Forelimb muscle (tissue), 1 donor: ENCODE measurements around the gene IPCEF1. TPM values are rescaled to one million over a fixed set of nuclear protein-coding genes. Genes with fewer than 3 reads are reported as not detected.
"Not testable (repeated sequence)": the region's sequence is repeated elsewhere in the genome, so short reads cannot be mapped to it uniquely, and the experiment has no call there.

ENCODE experiments used
- DNase-seq: peaks from one replicate; pipeline ENCODE4 v3.0.0-alpha.2; 2013; ENCODE audit warnings: low read depth
- polyA plus RNA-seq: library from polyadenylated mRNA; unstranded; fragments of 120-200 nt; gene quantifications from one replicate; pipeline ENCODE4 v1.2.1, GENCODE V29; 2013; ENCODE audit not compliant: insufficient read length

IPCEF1 gene
- polyA plus RNA-seq, 1 donor, result 1.2 TPM

DNA sequence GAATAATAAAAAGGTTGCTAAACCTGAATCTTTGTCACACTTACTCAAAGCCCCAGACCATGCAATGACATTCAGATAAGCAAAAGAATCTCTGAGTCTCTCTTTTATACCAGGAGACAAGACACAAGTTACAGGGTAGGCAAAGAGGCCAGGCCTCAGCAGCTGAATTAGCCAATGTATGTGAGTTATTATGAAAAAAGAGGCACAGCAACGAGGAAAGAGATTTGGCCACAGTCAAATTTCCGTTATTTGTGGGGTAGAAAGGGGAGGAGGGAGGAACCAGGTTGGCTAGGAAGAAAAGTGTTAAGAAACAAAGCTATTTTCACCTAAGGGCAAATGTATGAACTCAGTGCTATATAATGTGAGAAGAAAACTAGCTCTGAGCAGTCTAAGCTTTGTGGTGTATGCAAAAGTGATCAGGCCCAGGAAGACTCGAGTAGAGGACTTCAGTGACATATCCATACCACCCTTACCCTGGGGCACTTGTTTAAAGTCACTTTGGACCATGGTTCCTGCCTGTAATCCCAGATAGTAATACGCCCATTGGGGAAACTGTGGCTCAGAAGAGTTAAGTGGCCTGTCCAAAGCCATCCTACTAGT, 19.1 kb downstream of the IPCEF1 start:
- DNase-seq, result no peak

GRCh38 chr6:154334147-154334546, 22.5 kb downstream of the IPCEF1 start:
- not testable (repeated sequence) for DNase-seq

GRCh38 chr6:154331750-154332149, 24.9 kb downstream of the IPCEF1 start:
- no peak for DNase-seq

GRCh38 chr6:154329350-154330170, 27.0 kb downstream of the IPCEF1 start:
- DNase-seq, result no peak

DNA sequence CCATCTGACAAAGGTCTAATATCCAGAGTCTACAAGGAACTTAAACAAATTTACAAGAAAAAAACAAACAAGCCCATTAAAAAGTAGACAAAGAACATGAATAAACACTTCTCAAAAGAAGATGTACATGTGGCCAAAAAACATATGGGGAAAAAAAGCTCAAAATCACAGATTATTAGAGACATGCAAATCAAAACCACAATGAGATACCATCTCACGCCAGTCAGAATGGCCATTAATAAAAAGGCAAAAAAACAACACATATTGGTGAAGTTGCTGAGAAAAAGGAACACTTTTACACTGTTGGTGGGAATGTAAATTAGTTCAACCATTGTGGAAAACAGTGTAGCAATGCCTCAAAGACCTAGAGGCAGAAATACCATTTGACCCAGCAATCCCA, 29.3 kb downstream of the IPCEF1 start:
- not testable (repeated sequence) for DNase-seq

DNA sequence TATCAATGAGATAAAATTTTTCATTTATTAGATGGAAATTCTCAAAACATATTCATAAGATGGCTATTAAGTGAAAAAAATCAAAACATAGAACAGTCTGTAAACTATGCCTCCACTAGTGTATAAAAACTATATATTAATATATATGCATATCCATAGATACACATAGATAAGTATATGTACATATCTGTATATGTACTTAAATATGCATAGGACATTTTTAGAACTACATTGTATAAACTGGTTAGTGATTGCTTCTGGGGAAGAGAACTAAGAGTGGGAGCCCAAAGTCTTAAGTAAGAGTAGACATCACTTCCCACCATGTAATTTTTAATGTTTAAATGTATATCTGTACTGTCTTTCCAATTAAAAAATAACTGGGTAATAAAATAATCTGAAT, 31.5 kb downstream of the IPCEF1 start:
- no peak for DNase-seq

- no peak for DNase-seq
Observed at GRCh38 chr6:154320181-154320580, 36.4 kb downstream of the IPCEF1 start.

GRCh38 chr6:154319231-154319858, 37.3 kb downstream of the IPCEF1 start:
- no peak for DNase-seq

DNA sequence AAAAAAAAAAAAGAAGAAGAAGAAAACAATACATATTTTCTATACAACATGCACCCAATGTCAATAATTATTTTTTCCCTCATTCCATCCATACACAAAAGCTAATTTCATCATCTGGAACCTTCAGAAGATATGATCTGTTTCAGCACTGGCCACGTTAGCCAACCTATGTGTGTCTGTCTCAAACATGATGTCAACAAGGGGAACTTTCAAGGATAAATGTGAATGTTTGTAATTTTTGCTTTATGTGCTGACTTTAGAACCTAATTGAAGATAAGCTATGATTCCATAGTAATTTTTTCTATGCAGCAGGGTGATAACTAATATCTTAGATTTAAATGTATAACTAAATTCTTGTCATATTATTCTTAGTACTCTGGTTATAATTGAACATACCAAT, 37.9 kb downstream of the IPCEF1 start:
- DNase-seq, result no peak

DNA sequence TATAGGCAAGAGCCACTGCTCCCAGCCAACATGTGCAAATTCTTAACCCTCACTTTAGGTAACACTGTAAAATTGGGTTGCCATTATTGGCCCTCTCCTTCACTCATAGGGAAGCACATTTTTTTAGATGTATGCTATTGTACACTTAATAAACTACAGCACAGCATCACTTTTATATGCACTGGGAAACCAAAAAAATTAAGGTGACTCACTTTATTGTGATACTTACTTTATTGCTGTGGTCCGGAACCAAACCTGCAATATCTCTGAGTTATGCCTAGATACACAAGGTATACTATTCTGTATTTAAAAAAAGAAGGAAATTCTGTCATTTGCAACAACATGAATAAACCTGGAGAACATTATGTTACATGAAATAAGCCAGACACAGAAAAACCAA, 40.5 kb downstream of the IPCEF1 start:
- DNase-seq, result no peak

- DNase-seq, result no peak
Observed at GRCh38 chr6:154314084-154314483, 42.5 kb downstream of the IPCEF1 start.

DNA sequence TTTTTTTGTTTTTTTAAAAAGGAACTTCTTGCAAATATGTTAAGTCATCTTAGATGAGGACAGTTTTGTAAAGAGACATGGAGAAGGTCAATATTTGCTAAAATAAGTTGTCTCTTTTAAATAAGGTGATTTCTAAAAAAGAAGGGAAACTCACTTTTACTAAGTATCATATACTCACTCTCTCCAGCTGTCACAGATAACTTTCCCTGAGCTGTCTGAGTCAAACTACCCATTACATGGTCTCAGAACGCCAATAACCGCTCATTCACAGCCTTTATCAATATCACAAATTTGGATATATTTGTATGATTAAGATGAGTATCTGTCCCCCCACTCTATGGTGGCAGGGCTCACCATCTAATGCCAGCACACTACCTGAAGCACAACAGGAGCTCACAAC, 47.6 kb downstream of the IPCEF1 start:
- no peak for DNase-seq

GRCh38 chr6:154307696-154308425, 48.7 kb downstream of the IPCEF1 start:
- DNase-seq, result no peak

GRCh38 chr6:154307147-154307546, 49.5 kb downstream of the IPCEF1 start:
- not testable (repeated sequence) for DNase-seq

DNA sequence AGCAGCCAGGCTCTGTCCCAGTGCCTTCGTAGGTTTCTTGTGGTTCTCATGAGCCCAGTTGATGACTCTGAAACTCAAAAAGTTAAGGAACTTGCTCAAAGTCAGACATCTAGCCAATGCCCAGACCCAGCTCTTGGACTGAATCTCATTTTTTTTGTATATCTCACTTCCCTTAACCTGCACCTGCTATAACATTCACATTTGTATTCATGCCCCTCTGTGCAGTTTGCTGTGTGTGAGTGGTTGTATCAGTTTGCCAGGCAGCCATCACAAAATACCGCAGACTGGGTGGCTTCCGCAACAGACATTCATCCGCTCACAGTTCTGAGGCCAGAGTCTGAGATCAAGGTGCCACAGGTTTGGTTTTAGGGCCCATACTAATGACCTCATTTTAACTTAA, 49.9 kb downstream of the IPCEF1 start:
- DNase-seq, result no peak

DNA sequence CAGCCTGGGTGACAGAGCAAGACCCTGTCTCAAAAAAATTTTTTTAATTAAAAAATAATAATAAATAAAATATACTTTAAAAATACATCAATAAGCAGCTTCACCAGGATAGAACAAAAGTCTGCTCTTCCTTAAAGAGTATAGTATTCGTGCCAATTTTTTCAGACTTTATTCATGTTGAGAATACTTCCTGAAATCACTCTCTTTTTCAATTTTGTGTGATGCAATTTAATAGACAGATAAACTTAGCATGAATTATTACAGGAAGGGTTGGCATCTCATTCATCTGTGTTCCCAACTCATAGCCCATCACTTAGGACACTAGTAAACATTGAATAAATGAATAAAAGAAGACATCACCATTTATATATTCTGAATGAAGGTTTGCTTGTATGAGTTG, 52.4 kb downstream of the IPCEF1 start:
- DNase-seq, result no peak

DNA sequence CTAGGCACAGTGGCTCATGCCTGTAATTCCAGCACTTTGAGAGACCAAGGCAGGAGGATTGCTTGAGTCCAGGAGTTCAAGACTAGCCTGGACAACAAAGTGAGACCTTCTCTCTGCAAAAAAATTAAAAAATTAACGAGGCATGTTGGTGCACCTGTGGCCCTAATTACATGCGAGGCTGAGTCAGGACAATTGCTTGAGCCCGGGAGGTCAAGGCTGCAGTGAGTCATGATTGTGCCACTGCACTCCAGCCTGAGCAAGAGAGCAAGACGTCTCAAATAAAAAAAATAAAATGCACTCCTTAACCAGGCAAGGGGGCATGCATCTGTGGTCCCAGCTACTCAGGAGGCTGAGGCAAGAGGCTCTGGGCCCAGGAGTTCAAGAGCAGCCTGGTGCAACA, 53.0 kb downstream of the IPCEF1 start:
- DNase-seq, result not testable (repeated sequence)

DNA sequence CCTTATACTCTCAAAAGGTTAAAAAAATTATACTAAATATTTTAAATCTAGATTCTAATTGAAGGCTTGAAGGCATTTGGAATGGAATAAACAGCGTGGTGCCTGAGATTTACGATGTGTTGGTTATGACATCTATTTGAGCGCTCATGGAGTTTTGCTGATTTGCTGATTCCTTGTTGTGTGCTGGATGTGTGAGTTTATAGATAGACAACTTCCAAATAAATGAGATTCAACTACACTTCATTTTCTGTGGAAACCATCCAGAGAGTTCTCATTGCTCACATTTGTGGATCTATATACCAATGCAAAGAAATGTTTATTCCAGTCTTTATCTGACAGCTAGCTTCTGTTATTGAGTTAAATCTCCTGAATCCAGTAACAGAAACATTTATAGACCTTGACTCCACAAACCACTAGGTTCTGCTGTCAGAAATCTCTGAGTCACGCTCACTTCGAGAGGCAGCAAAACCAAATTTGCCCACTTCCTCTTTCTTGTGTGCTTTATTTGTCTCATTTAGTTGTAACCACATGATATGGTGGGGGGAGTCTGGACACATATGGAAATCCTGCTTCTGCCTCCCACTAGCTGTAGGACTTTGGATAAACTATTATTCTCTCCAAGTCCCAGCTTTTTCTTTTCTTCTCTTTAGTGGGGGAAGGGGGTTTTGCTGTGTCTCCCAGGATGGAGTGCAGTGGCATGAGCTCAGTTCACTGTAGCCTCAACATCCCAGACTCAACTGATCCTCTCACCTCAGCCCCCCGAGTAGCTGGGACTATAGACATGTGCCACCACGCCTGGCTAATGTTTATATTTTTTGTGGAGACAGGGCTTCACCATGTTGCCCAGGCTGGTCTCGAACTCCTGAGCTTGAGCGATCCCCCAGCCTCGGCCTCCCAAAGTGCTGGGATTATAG, 54.5 kb downstream of the IPCEF1 start:
- DNase-seq, result no peak

GRCh38 chr6:154301086-154301625, 55.4 kb downstream of the IPCEF1 start:
- no peak for DNase-seq

GRCh38 chr6:154298297-154298696, 58.3 kb downstream of the IPCEF1 start:
- DNase-seq, result no peak

- DNase-seq, result no peak
Observed at GRCh38 chr6:154297721-154298120, 58.9 kb downstream of the IPCEF1 start.
